Measurements from ENCODE around the gene MECP2. TPM values are rescaled to one million over a fixed set of nuclear protein-coding genes. Genes with fewer than 3 reads are reported as not detected.
A peak's percentile ranks its signal among the peaks of the same experiment; 100 is the strongest.
"Not testable (repeated sequence)": the region's sequence is repeated elsewhere in the genome, so short reads cannot be mapped to it uniquely, and the experiment has no call there.

Gene MECP2
- total RNA-seq, 1 donor from 2014 or later = 35.9 TPM

GRCh38 chrX:154011376-154012335 lies 85.9 kb downstream of the MECP2 start:
- no peak for DNase-seq
- no peak for ATAC-seq
- intact Hi-C loops (cut with micrococcal nuclease) = no loop called here

DNA sequence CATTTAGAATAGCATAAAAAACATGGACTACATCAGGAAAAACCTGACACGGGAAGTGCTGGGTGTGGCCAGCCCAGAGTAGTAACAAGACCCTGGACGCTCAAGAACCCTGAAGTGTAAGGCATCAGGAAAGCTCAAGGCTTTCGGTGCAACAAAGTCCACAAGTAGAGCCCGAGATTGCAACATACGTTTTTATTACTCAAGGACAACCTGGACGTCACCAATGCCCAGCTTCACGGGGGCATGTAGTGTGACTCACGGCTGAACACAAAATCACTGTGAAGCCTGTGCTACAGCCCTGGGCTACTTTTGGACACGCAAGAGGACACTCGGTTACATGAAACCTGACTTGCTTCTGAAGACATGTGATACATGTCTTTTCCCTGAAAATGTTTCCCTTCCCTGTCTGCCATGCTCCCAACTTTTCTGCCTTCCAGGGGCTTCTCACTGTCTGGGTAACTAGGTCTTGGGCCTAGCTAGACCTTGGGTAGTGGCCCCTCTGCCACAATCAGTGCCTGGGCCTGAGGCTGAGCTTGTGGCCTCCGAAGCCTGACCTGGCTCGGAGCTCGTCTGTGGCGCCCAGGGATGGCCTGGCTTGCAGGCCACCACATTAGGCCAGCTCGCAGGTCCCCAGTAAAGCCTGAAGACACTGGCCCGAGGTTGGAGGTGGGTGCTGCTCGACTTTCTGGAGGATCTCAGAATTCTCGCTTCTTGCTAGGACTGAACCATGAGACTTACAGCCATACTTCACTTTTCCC lies 87.0 kb downstream of the MECP2 start:
- intact Hi-C loops (cut with micrococcal nuclease) = no loop called here
- ATAC-seq (no peak), DNase-seq (no peak)

DNA sequence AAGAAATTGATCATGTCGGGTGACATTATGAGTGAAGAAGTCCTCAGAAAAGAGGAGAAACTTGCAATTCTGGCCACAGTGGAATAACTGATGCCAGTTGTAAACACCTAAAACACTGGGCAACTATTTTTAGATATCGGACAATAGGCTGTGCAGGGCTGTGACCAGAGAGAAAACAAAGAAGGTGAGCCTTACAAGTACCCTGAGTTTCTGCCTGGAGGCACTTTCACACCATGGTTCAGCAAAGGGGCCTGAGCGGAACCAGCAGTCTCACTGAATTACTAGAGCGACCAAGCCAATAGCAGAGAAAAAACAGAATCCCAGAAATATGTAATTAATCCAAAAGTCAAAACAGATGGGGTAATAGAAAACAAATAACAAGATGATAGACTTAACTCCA lies 89.0 kb downstream of the MECP2 start:
- DNase-seq = no peak
- intact Hi-C loops (cut with micrococcal nuclease) = no loop called here
- ATAC-seq = no peak

DNA sequence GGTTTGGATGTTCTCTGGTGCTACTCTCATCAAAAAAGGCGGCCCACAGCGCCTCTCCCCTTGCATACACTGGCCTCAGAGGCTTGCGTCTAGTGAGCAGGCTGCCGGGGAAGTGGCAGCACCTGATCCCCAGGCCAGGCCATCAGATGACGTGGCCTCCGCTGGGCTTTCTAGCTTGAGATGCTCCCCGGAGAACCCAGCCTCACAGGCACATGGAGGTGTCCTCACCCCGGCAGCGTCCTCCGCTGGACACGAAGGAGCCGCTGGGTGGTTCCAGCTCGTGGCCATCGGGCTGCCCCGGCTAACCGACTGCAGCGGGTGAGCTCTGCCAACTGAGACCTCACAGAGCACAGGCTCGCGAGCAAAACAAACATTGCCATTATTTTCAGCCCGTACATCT lies 90.6 kb downstream of the MECP2 start:
- intact Hi-C loops (cut with micrococcal nuclease) = no loop called here
- ATAC-seq (no peak), DNase-seq (no peak)

- intact Hi-C loops (cut with micrococcal nuclease) = no loop called here
- ATAC-seq (no peak), DNase-seq (no peak)
Observed at GRCh38 chrX:154004315-154004714, 93.2 kb downstream of the MECP2 start.

DNA sequence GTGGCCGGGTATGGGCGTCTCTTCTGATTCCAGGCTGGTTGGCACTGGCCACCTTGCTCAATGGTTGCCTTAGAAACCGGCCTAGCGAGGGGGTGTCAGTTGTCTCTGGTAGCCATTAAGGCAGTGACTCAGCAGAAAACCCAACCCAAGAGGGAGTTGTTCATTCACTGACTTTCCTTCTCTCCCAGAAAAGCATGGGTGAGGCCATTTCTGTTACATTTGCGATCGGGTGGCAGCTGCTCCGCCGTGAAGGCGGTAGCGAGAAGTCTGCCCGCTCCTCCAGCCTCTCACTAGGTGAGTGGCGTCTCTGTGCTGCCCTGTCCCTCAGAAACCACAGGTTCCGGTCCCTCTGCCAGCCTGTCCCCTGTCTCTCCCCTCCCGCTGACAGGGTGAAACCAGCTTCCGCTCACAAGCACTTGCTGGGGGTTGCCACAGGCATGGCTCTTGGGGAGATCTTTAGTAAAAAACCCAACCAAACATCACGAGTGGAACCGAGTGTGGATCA lies 95.2 kb downstream of the MECP2 start:
- no peak for DNase-seq
- peak; percentile 60 for ATAC-seq
- intact Hi-C loops (cut with micrococcal nuclease) = no loop called here

- intact Hi-C loops (cut with micrococcal nuclease) = no loop called here
- ATAC-seq (no peak), DNase-seq (no peak)
Observed at GRCh38 chrX:154000051-154000450, 97.5 kb downstream of the MECP2 start.

DNA sequence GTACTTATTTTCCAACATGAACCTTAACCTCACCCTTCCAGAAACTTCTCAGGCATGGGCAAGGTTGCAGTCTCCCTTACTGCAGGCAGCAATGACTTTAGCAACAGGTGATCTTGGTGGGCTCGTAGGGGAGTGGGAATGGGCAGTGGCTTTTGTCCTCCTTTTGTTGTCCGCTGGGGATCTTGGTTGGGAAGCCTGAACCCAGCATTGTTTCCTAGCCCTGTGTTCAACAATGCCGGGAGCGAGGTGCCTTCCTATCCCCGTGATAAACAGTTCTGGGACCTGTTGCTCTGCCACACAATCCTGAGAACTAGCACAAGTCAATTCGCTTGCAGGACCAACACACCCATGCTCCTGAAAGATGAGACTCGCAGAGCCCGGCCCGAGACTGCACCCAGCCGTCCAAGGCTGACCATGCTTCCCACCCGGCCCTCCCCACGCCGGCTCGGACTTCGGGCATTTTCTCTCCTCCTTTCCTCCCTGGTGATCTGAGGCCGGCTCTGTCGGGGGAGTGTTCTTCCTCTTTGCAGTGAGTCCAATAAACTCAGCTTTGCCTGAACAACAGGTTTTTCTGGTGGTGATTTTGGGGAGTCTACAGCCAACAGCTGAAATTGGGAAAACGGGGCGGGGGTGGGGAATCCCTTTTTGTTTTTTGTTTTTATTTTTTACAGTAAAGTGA lies 98.0 kb downstream of the MECP2 start:
- DNase-seq (no peak), ATAC-seq (no peak)
- intact Hi-C loops (cut with micrococcal nuclease) = no loop called here

- DNase-seq = no peak
- intact Hi-C loops (cut with micrococcal nuclease) = no loop called here
- no peak for ATAC-seq
Observed at GRCh38 chrX:153995504-153995903, 102.0 kb downstream of the MECP2 start.

- ATAC-seq; intact Hi-C loops (cut with micrococcal nuclease); DNase-seq: not testable (repeated sequence)
Observed at GRCh38 chrX:153994398-153994797, 103.1 kb downstream of the MECP2 start.

DNA sequence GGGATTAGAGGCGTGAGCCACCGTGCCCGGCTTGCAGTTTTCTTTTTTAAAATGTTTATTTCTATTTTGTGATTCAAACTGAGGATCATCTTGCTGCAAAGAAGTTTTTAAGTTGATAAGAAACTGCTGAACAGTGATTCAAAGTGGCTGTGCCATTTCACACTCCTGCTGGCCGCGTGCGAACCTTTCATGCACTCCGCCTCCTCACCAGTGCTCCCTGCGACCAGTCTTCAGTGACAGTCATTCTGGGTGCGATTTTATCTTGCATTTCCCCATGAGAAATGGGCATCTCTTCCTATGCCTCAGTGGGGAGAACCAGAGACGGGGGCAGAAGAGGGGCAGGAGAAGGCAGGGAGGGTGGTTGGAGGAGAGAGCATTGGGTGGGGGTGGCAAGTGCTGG lies 103.5 kb downstream of the MECP2 start:
- ATAC-seq (no peak), DNase-seq (no peak)
- intact Hi-C loops (cut with micrococcal nuclease) = no loop called here

DNA sequence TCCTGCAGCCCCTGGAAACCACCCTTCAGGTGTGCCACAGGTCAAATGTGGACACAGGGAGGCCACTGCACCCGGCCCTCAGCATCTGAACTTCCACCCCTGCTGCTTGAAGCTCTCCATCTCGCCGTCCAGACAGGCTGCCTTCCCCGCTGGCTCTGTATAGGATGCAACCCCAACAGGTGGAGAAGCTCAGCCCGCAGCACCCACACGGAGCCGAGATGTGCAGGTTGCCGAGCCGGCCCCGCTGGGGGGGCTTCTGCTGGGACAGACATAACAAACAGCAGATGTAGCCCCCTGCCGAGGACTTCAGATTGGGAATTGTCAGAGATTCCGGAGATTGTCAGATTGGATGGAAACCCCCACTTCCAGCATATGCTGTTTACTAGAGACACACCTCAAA lies 104.4 kb downstream of the MECP2 start:
- DNase-seq (no peak), ATAC-seq (no peak)
- intact Hi-C loops (cut with micrococcal nuclease) = no loop called here

- ATAC-seq (no peak), DNase-seq (no peak)
- intact Hi-C loops (cut with micrococcal nuclease) = no loop called here
Observed at GRCh38 chrX:153992180-153992579, 105.3 kb downstream of the MECP2 start.

DNA sequence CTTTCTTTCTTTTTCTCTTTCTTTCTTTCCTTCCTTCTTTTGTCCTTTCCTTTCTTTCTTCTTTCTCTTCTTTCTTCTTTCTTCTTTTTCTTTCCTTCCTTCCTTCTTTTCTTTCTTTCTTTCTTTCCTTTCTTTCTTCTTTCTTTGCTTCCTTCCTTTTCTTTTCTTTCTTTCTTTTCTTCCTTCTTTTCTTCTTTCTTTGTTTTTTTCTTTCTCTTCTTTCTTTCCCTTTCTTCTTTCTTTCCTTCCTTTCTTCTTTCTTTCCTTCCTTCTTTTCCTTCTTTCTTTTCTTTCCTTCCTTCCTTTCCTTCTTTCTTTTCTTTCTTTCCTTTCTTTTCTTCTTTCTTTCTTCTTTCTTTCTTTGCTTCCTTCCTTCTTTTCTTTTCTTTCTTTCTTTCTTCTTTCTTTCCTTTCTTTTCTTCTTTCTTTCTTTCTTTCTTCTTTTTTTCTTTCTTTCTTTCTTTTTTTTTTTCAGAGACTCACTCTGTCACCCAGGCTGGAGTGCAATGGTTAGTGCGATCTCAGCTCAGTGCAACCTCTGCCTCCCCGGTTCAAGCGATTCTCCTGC lies 106.4 kb downstream of the MECP2 start:
- ATAC-seq (no peak), DNase-seq (no peak)
- intact Hi-C loops (cut with micrococcal nuclease) = no loop called here

- ATAC-seq = no peak
- DNase-seq = no peak
- intact Hi-C loops (cut with micrococcal nuclease) = no loop called here
Observed at GRCh38 chrX:153989973-153990655, 107.4 kb downstream of the MECP2 start.

DNA sequence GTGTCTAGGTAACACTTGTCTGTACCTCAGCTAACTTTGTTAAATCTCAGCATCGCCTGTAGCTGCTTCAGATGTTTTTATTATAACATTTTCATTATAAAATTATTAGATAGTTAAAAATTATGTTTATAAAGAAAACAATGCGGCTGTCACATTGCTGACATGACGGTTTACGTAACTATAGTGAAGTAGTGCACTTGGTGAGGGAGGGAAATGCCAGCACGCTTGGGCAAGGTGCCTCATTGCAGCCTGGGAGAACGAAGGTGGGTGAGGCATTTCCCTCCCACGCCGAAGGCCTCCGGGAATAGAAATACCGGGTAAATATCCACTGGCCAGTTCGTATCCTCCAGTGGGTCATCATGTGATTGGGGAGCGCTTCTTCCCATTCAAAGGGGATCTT lies 109.0 kb downstream of the MECP2 start:
- no peak for ATAC-seq
- DNase-seq = no peak
- intact Hi-C loops (cut with micrococcal nuclease) = no loop called here

DNA sequence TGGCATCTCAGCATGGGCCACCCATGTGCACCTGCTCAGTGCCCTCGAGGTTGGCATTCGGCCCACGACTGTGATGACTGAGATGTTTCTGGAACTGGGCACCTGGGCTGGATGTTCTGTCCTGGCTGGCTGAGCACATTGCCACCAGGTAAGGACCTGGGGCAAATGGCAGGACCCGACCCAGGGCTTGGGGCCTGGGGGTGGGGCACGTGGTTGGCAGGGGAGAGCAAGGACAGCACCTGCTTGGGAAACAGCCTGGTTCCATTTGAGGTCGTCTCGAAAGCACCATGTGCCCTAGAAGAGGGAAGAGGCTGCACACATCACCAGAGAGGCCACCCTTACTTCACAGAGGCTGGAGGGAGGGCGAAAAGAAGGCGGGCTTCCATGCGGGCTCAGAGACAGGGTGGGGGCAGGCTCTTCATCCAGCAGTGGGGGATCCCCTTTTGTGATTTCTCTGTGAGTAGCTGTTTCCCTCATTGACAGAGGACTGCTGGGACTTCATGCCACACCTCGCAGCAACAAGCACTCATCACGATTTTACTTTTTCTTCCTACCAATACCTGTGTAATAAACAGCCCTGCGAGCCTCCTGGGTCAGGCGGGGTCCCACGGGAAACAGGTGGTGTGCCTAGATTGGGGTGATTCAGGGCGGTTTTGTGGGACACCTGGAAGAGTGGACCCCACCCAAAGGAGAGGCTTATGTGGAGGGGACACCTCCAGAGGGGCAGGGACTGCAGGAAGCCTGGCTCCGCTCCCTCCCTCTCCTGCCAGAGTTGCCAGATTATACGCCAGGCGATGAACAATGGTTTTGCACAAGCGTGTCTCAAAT lies 113.0 kb downstream of the MECP2 start:
- DNase-seq = no peak
- ATAC-seq = no peak
- intact Hi-C loops (cut with micrococcal nuclease) = no loop called here

DNA sequence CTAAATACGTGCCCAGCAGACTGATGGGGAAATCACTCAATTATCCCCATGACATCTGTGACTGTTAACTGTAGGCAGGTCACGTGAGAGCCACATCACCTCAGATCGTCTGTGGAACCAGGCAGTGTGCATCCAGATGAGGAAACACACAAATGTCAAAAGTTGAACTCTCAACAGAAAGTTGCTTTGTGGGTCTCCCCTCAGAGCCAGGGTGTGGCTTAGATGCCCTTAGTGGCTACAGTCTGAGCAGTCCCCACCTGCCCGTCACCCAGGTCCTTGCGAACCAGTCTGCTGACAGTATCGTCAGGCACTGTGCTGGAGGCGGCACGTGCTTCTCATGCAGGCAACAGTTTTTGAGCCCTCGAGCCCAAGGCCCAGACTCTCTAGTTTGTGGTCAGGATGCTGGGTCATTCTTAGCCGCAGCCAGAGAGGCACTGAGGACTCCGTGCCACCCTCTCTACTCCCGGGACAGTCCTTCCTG lies 114.2 kb downstream of the MECP2 start:
- ATAC-seq (no peak), DNase-seq (no peak)
- intact Hi-C loops (cut with micrococcal nuclease) = no loop called here

Measured in left ventricle myocardium superior (tissue), 1 donor.